ENCODE results near the gene SCEL. TPM values are rescaled to one million over a fixed set of nuclear protein-coding genes. Genes with fewer than 3 reads are reported as not detected.

The SCEL gene
- total RNA-seq, 1 donor from 2014 or later = 0.27 TPM

DNA sequence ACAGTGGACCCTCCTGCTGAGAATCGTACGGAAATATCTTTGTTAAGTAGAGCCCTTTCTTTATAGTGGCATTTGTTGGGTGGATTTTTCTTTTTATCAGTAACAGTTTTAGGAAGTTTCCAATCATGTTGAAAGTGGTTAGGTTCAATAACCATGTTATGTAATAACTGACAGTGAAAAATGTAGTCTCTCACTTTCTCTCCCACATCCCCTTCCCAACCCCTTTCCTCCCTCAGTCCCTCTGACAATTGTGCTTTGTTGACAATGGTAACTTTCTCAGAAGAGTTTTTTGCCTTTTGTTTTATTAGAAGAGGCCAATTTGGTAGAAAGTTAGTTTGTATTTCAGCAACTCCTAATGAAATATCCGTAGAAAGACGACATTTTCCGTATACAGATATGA is 84.1 kb downstream of the SCEL start:
- no peaks in the 10 kb centered on the region for H4K20me1 ChIP-seq (ENCODE audit: insufficient read depth, low read length)
- no peaks in the 10 kb centered on the region for H3K4me1 Mint-ChIP-seq (ENCODE audit: low read depth, unreplicated experiment)
- H2AFZ ChIP-seq (ENCODE audit: low read depth, low read length) = no peak overlapping the region
- H3K4me3 Mint-ChIP-seq (ENCODE audit: unreplicated experiment) = no peak overlapping the region
- no peaks in the 10 kb centered on the region for H3K27me3 ChIP-seq (ENCODE audit: insufficient read depth, low read length)
- H3K27me3 Mint-ChIP-seq (ENCODE audit: low read depth, unreplicated experiment) = no peaks in the 10 kb centered on the region
- no peaks in the 10 kb centered on the region for H3K79me2 ChIP-seq (ENCODE audit: insufficient read depth, low read length)
- no peak overlapping the region for H3K27ac ChIP-seq (ENCODE audit: low read depth, low read length)
- no peak for TF ChIP-seq EZH2 (IDR thresholded peaks at IDR 0.05; ENCODE audit: insufficient read depth, low read length)
- TF ChIP-seq, protein P1, sequence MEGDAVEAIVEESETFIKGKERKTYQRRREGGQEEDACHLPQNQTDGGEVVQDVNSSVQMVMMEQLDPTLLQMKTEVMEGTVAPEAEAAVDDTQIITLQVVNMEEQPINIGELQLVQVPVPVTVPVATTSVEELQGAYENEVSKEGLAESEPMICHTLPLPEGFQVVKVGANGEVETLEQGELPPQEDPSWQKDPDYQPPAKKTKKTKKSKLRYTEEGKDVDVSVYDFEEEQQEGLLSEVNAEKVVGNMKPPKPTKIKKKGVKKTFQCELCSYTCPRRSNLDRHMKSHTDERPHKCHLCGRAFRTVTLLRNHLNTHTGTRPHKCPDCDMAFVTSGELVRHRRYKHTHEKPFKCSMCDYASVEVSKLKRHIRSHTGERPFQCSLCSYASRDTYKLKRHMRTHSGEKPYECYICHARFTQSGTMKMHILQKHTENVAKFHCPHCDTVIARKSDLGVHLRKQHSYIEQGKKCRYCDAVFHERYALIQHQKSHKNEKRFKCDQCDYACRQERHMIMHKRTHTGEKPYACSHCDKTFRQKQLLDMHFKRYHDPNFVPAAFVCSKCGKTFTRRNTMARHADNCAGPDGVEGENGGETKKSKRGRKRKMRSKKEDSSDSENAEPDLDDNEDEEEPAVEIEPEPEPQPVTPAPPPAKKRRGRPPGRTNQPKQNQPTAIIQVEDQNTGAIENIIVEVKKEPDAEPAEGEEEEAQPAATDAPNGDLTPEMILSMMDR (IDR thresholded peaks at IDR 0.05; ENCODE audit: insufficient read depth, low read depth, low read length) = no peak
- no peak overlapping the region for H3K27ac Mint-ChIP-seq (ENCODE audit: unreplicated experiment)
- H3K4me3 ChIP-seq (ENCODE audit: insufficient read depth, low read depth, low read length) = no peak overlapping the region
- H3K36me3 Mint-ChIP-seq (ENCODE audit: low read depth, unreplicated experiment) = no peaks in the 10 kb centered on the region
- DNase-seq (ENCODE audit: low read depth) (no peak), FAIRE-seq (no peak)
- H3K9ac ChIP-seq (ENCODE audit: low read length) = no peak overlapping the region
- H3K9me3 ChIP-seq (ENCODE audit: insufficient read depth, low read depth, low read length) = no peaks in the 10 kb centered on the region
- H3K9me3 Mint-ChIP-seq (ENCODE audit: unreplicated experiment) = no peaks in the 10 kb centered on the region
- no peaks in the 10 kb centered on the region for H3K4me1 ChIP-seq (ENCODE audit: insufficient read depth, low read length)
- no peaks in the 10 kb centered on the region for H3K36me3 ChIP-seq (ENCODE audit: insufficient read depth, low read length)
- no peak overlapping the region for H3K4me2 ChIP-seq (ENCODE audit: low read length)

DNA sequence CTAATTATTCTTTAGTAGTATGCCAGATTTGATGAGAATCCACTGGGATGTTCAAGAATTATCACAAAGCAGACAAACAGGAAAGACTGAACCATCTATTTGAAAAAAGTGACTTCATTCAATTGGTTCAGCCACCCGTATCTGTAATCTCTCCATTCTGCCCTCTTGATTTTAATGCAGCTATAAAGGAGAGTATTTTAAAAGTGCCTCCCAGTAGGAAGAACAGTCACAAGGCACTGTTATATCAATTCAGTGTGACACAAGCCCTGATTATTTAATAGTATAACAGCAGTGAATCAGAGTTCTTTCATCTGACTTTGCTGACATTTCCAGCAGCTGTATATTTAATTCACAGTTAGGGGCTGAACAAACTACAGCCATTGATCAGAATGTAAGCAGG is 84.6 kb downstream of the SCEL start:
- H3K27ac ChIP-seq (ENCODE audit: low read depth, low read length) = no peak overlapping the region
- H4K20me1 ChIP-seq (ENCODE audit: insufficient read depth, low read length) = no peaks in the 10 kb centered on the region
- H3K36me3 Mint-ChIP-seq (ENCODE audit: low read depth, unreplicated experiment) = no peaks in the 10 kb centered on the region
- H3K27ac Mint-ChIP-seq (ENCODE audit: unreplicated experiment) = no peak overlapping the region
- no peaks in the 10 kb centered on the region for H3K4me1 Mint-ChIP-seq (ENCODE audit: low read depth, unreplicated experiment)
- no peak overlapping the region for H3K4me3 ChIP-seq (ENCODE audit: insufficient read depth, low read depth, low read length)
- no peaks in the 10 kb centered on the region for H3K27me3 Mint-ChIP-seq (ENCODE audit: low read depth, unreplicated experiment)
- H3K4me2 ChIP-seq (ENCODE audit: low read length) = no peak overlapping the region
- H3K9ac ChIP-seq (ENCODE audit: low read length) = no peak overlapping the region
- H3K9me3 ChIP-seq (ENCODE audit: insufficient read depth, low read depth, low read length) = no peaks in the 10 kb centered on the region
- no peak overlapping the region for H2AFZ ChIP-seq (ENCODE audit: low read depth, low read length)
- no peak for DNase-seq (ENCODE audit: low read depth)
- no peaks in the 10 kb centered on the region for H3K36me3 ChIP-seq (ENCODE audit: insufficient read depth, low read length)
- no peaks in the 10 kb centered on the region for H3K9me3 Mint-ChIP-seq (ENCODE audit: unreplicated experiment)
- no peaks in the 10 kb centered on the region for H3K27me3 ChIP-seq (ENCODE audit: insufficient read depth, low read length)
- no peak for TF ChIP-seq EZH2 (IDR thresholded peaks at IDR 0.05; ENCODE audit: insufficient read depth, low read length)
- no peak for FAIRE-seq
- H3K4me1 ChIP-seq (ENCODE audit: insufficient read depth, low read length) = no peaks in the 10 kb centered on the region
- H3K79me2 ChIP-seq (ENCODE audit: insufficient read depth, low read length) = no peaks in the 10 kb centered on the region
- no peak overlapping the region for H3K4me3 Mint-ChIP-seq (ENCODE audit: unreplicated experiment)

DNA sequence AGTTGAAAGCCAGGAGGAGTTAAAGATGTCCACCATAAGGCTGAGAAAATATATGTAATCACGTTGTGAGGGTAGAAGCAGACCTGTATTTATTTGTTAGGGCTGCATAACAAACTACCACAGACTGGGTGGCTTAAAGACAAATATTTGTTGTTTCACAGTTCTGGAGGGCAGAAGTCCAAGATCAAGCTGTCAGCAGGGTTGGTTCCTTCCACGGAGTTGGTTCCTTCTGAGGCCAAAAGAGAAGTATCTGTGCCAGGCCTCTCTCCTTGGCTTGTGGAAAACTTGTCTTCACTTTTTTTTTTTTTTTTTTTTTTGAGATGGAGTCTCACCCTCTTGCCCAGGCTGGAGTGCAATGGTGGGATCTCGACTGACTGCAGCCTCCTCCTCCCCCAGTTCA is 88.3 kb downstream of the SCEL start:
- Mint-ChIP-seq H3K4me3 (ENCODE audit: unreplicated experiment) (no peak overlapping the region), H3K27ac (ENCODE audit: unreplicated experiment) (no peak overlapping the region), H3K27me3 (ENCODE audit: low read depth, unreplicated experiment) (no peaks in the 10 kb centered on the region), H3K9me3 (ENCODE audit: unreplicated experiment) (no peaks in the 10 kb centered on the region), H3K36me3 (ENCODE audit: low read depth, unreplicated experiment) (no peaks in the 10 kb centered on the region), H3K4me1 (ENCODE audit: low read depth, unreplicated experiment) (no peaks in the 10 kb centered on the region)
- Histone ChIP-seq H3K27me3 (ENCODE audit: insufficient read depth, low read length) (no peaks in the 10 kb centered on the region), H3K9me3 (ENCODE audit: insufficient read depth, low read depth, low read length) (no peaks in the 10 kb centered on the region), H3K79me2 (ENCODE audit: insufficient read depth, low read length) (no peaks in the 10 kb centered on the region), H3K36me3 (ENCODE audit: insufficient read depth, low read length) (no peaks in the 10 kb centered on the region), H3K4me1 (ENCODE audit: insufficient read depth, low read length) (no peaks in the 10 kb centered on the region), H3K27ac (ENCODE audit: low read depth, low read length) (no peak overlapping the region), H3K4me3 (ENCODE audit: insufficient read depth, low read depth, low read length) (no peak overlapping the region), H3K9ac (ENCODE audit: low read length) (no peak overlapping the region), H4K20me1 (ENCODE audit: insufficient read depth, low read length) (no peaks in the 10 kb centered on the region), H3K4me2 (ENCODE audit: low read length) (no peak overlapping the region), H2AFZ (ENCODE audit: low read depth, low read length) (no peak overlapping the region)
- DNase-seq (ENCODE audit: low read depth) (no peak), FAIRE-seq (no peak)
- TF ChIP-seq, protein P1 (IDR thresholded peaks at IDR 0.05; ENCODE audit: insufficient read depth, low read depth, low read length) = no peak
- TF ChIP-seq EZH2 (IDR thresholded peaks at IDR 0.05; ENCODE audit: insufficient read depth, low read length) = no peak
